ENCODE results near the gene CCDC183. TPM values are rescaled to one million over a fixed set of nuclear protein-coding genes. Genes with fewer than 3 reads are reported as not detected.

Gene CCDC183
- polyA plus RNA-seq: 5.5 and 8.8 TPM in 2 replicates
- 4.5 and 5.6 TPM in 2 replicates for polyA minus RNA-seq

GRCh38 chr9:136796238-136796774, at the start of gene CCDC183:
TSS of gene CCDC183 (plus strand) at chr9:136796338. CDS start at chr9:136796398, 60 bp downstream.
- Histone ChIP-seq H2AFZ (ENCODE audit: low read depth, low read length) (no peak within 1 kb of the TSS), H3K4me3 (ENCODE audit: low read length) (no peak within 1 kb of the TSS), H3K4me2 (ENCODE audit: low read length) (no peak within 1 kb of the TSS), H4K20me1 (ENCODE audit: insufficient read depth) (no peaks in the 10 kb centered on the region), H3F3A (ENCODE audit: insufficient read depth, low read length, poor library complexity, severe bottlenecking) (no peaks in the 10 kb centered on the region), H3K9me3 (ENCODE audit: low read length) (no peaks in the 10 kb centered on the region), H3K27ac (ENCODE audit: low read length) (no peak within 1 kb of the TSS), H3K79me2 (replicated peaks; ENCODE audit: insufficient read depth, low read length) (no peaks in the 10 kb centered on the region), H3K9ac (ENCODE audit: low read length) (no peak within 1 kb of the TSS), H3K36me3 (ENCODE audit: insufficient read depth, low read length) (no peaks in the 10 kb centered on the region), H3K9me2 (ENCODE audit: insufficient read depth, low read length) (no peaks in the 10 kb centered on the region), H3K27me3 (ENCODE audit: insufficient read depth, low read depth, low read length) (no peaks in the 10 kb centered on the region)
- TF ChIP-seq TAF1 (IDR thresholded peaks at IDR 0.05; ENCODE audit: low read depth) (no peak), SMC3 (conservative IDR thresholded peaks at IDR 0.05; ENCODE audit: poor library complexity) (no peak), EZH2 (IDR thresholded peaks at IDR 0.05; ENCODE audit: borderline replicate concordance, insufficient read depth, low read length, poor library complexity, severe bottlenecking) (no peak), CTCF (IDR thresholded peaks at IDR 0.05; ENCODE audit: poor library complexity, severe bottlenecking) (no peak), POLR2AphosphoS5 (IDR thresholded peaks at IDR 0.05) (no peak), MXI1 (conservative IDR thresholded peaks at IDR 0.05; ENCODE audit: poor library complexity, severe bottlenecking) (no peak)

- Histone ChIP-seq H3K27me3 (ENCODE audit: insufficient read depth, low read depth, low read length) (no peaks in the 10 kb centered on the region), H3K79me2 (replicated peaks; ENCODE audit: insufficient read depth, low read length) (no peaks in the 10 kb centered on the region), H3K27ac (ENCODE audit: low read length) (no peak overlapping the region), H3K9me2 (ENCODE audit: insufficient read depth, low read length) (no peaks in the 10 kb centered on the region), H3K4me3 (ENCODE audit: low read length) (no peak overlapping the region), H4K20me1 (ENCODE audit: insufficient read depth) (no peaks in the 10 kb centered on the region), H3F3A (ENCODE audit: insufficient read depth, low read length, poor library complexity, severe bottlenecking) (no peaks in the 10 kb centered on the region), H3K4me2 (ENCODE audit: low read length) (no peak overlapping the region), H3K36me3 (ENCODE audit: insufficient read depth, low read length) (no peaks in the 10 kb centered on the region), H2AFZ (ENCODE audit: low read depth, low read length) (no peak overlapping the region), H3K9ac (ENCODE audit: low read length) (no peak overlapping the region), H3K9me3 (ENCODE audit: low read length) (no peaks in the 10 kb centered on the region)
- TF ChIP-seq CTCF (IDR thresholded peaks at IDR 0.05; ENCODE audit: poor library complexity, severe bottlenecking) (no peak), EP300 (conservative IDR thresholded peaks at IDR 0.05; ENCODE audit: poor library complexity, severe bottlenecking) (no peak)
Observed at GRCh38 chr9:136746621-136747020, 49.5 kb upstream of the CCDC183 start.

GRCh38 chr9:136747161-136748060, 48.7 kb upstream of the CCDC183 start:
- H3K9me3 ChIP-seq (ENCODE audit: low read length): no peaks in the 10 kb centered on the region
- no peak overlapping the region for H2AFZ ChIP-seq (ENCODE audit: low read depth, low read length)
- H3K9me2 ChIP-seq (ENCODE audit: insufficient read depth, low read length): no peaks in the 10 kb centered on the region
- H3K27ac ChIP-seq (ENCODE audit: low read length): no peak overlapping the region
- no peaks in the 10 kb centered on the region for H3K27me3 ChIP-seq (ENCODE audit: insufficient read depth, low read depth, low read length)
- no peak overlapping the region for H3K4me3 ChIP-seq (ENCODE audit: low read length)
- no peaks in the 10 kb centered on the region for H3F3A ChIP-seq (ENCODE audit: insufficient read depth, low read length, poor library complexity, severe bottlenecking)
- H3K4me2 ChIP-seq (ENCODE audit: low read length): no peak overlapping the region
- TF ChIP-seq EP300 (conservative IDR thresholded peaks at IDR 0.05; ENCODE audit: poor library complexity, severe bottlenecking) (no peak), EZH2 (IDR thresholded peaks at IDR 0.05; ENCODE audit: borderline replicate concordance, insufficient read depth, low read length, poor library complexity, severe bottlenecking) (no peak), TAF1 (IDR thresholded peaks at IDR 0.05; ENCODE audit: low read depth) (no peak), CTCF (IDR thresholded peaks at IDR 0.05; ENCODE audit: poor library complexity, severe bottlenecking) (no peak), RAD21 (conservative IDR thresholded peaks at IDR 0.05) (no peak), REST (IDR thresholded peaks at IDR 0.05; ENCODE audit: borderline replicate concordance) (no peak), MXI1 (conservative IDR thresholded peaks at IDR 0.05; ENCODE audit: poor library complexity, severe bottlenecking) (no peak), SMC3 (conservative IDR thresholded peaks at IDR 0.05; ENCODE audit: poor library complexity) (no peak), POLR2AphosphoS5 (IDR thresholded peaks at IDR 0.05) (no peak)
- H4K20me1 ChIP-seq (ENCODE audit: insufficient read depth): no peaks in the 10 kb centered on the region
- H3K79me2 ChIP-seq (replicated peaks; ENCODE audit: insufficient read depth, low read length): no peaks in the 10 kb centered on the region
- no peak overlapping the region for H3K9ac ChIP-seq (ENCODE audit: low read length)
- H3K36me3 ChIP-seq (ENCODE audit: insufficient read depth, low read length): no peaks in the 10 kb centered on the region

All from neural cell (in vitro differentiated cells).